ENCODE measurements around the gene KCNK18.
A peak's percentile ranks its signal among the peaks of the same experiment; 100 is the strongest.
"Not testable (repeated sequence)": the region's sequence is repeated elsewhere in the genome, so short reads cannot be mapped to it uniquely, and the experiment has no call there.

The KCNK18 gene

GRCh38 chr10:117175215-117175900, 21.9 kb upstream of the KCNK18 start:
- peaks cover 13% of the 10 kb centered on the region for H3K4me1 ChIP-seq (ENCODE audit: insufficient read depth, low read length)
- H3K9me3 ChIP-seq (ENCODE audit: low read length): no peaks in the 10 kb centered on the region
- no peak overlapping the region for H3K27ac ChIP-seq (ENCODE audit: low read depth, low read length)
- H3K36me3 ChIP-seq (ENCODE audit: insufficient read depth, low read length): no peaks in the 10 kb centered on the region
- H3K4me3 ChIP-seq (ENCODE audit: low read depth in 1 of 2, low read length in 2 of 2): peak overlapping the region; percentile 42 to 62
- H3K27me3 ChIP-seq (ENCODE audit: control insufficient read depth in 1 of 2, insufficient read depth in 2 of 2, low read length in 2 of 2): peaks cover 24 to 30% of the 10 kb centered on the region in 2 donors
- no peak overlapping the region for H3K9ac ChIP-seq (ENCODE audit: low read length)

GRCh38 chr10:117175901-117176534, 21.3 kb upstream of the KCNK18 start:
- H3K9ac ChIP-seq (ENCODE audit: low read length): no peak overlapping the region
- peak overlapping the region in 1 of 2 donors; percentile 62 for H3K4me3 ChIP-seq (ENCODE audit: low read depth in 1 of 2, low read length in 2 of 2)
- H3K27me3 ChIP-seq (ENCODE audit: control insufficient read depth in 1 of 2, insufficient read depth in 2 of 2, low read length in 2 of 2): peaks cover 23 to 24% of the 10 kb centered on the region in 2 donors
- H3K9me3 ChIP-seq (ENCODE audit: low read length): no peaks in the 10 kb centered on the region
- H3K27ac ChIP-seq (ENCODE audit: low read depth, low read length): no peak overlapping the region
- no peaks in the 10 kb centered on the region for H3K36me3 ChIP-seq (ENCODE audit: insufficient read depth, low read length)
- H3K4me1 ChIP-seq (ENCODE audit: insufficient read depth, low read length): peaks cover 13% of the 10 kb centered on the region

GRCh38 chr10:117178190-117178589, 19.1 kb upstream of the KCNK18 start:
- Histone ChIP-seq H3K27me3 (ENCODE audit: control insufficient read depth in 1 of 2, insufficient read depth in 2 of 2, low read length in 2 of 2) (peaks cover 7 to 20% of the 10 kb centered on the region in 2 donors), H3K9ac (ENCODE audit: low read length) (no peak overlapping the region), H3K27ac (ENCODE audit: low read depth, low read length) (no peak overlapping the region), H3K9me3 (ENCODE audit: low read length) (no peaks in the 10 kb centered on the region), H3K4me3 (ENCODE audit: low read depth in 1 of 2, low read length in 2 of 2) (no peak overlapping the region), H3K36me3 (ENCODE audit: insufficient read depth, low read length) (no peaks in the 10 kb centered on the region), H3K4me1 (ENCODE audit: insufficient read depth, low read length) (peaks cover 13% of the 10 kb centered on the region)

GRCh38 chr10:117184296-117184695, 13.0 kb upstream of the KCNK18 start:
- H3K9me3 ChIP-seq (ENCODE audit: low read length): no peaks in the 10 kb centered on the region
- no peaks in the 10 kb centered on the region for H3K36me3 ChIP-seq (ENCODE audit: insufficient read depth, low read length)
- no peak overlapping the region for H3K4me3 ChIP-seq (ENCODE audit: low read depth in 1 of 2, low read length in 2 of 2)
- no peaks in the 10 kb centered on the region for H3K4me1 ChIP-seq (ENCODE audit: insufficient read depth, low read length)
- H3K27me3 ChIP-seq (ENCODE audit: control insufficient read depth in 1 of 2, insufficient read depth in 2 of 2, low read length in 2 of 2): no peaks in the 10 kb centered on the region
- no peak overlapping the region for H3K9ac ChIP-seq (ENCODE audit: low read length)
- no peak overlapping the region for H3K27ac ChIP-seq (ENCODE audit: low read depth, low read length)

- Histone ChIP-seq H3K27me3 (ENCODE audit: control insufficient read depth in 1 of 2, insufficient read depth in 2 of 2, low read length in 2 of 2) (no peaks in the 10 kb centered on the region), H3K9ac (ENCODE audit: low read length) (no peak overlapping the region), H3K4me3 (ENCODE audit: low read depth in 1 of 2, low read length in 2 of 2) (no peak overlapping the region), H3K27ac (ENCODE audit: low read depth, low read length) (no peak overlapping the region), H3K4me1 (ENCODE audit: insufficient read depth, low read length) (no peaks in the 10 kb centered on the region), H3K36me3 (ENCODE audit: insufficient read depth, low read length) (no peaks in the 10 kb centered on the region), H3K9me3 (ENCODE audit: low read length) (no peaks in the 10 kb centered on the region)
These were observed 12.5 kb upstream of the KCNK18 start for GRCh38 chr10:117184821-117185220.

GRCh38 chr10:117185817-117186216, 11.5 kb upstream of the KCNK18 start:
- not testable (repeated sequence) for H3K9ac ChIP-seq (ENCODE audit: low read length); H3K36me3 ChIP-seq (ENCODE audit: insufficient read depth, low read length); H3K27ac ChIP-seq (ENCODE audit: low read depth, low read length); H3K4me3 ChIP-seq (ENCODE audit: low read depth in 1 of 2, low read length in 2 of 2); H3K4me1 ChIP-seq (ENCODE audit: insufficient read depth, low read length); H3K9me3 ChIP-seq (ENCODE audit: low read length); H3K27me3 ChIP-seq (ENCODE audit: control insufficient read depth in 1 of 2, insufficient read depth in 2 of 2, low read length in 2 of 2)

GRCh38 chr10:117186832-117187615, 10.3 kb upstream of the KCNK18 start:
- no peaks in the 10 kb centered on the region for H3K36me3 ChIP-seq (ENCODE audit: insufficient read depth, low read length)
- no peaks in the 10 kb centered on the region for H3K9me3 ChIP-seq (ENCODE audit: low read length)
- no peaks in the 10 kb centered on the region for H3K27me3 ChIP-seq (ENCODE audit: control insufficient read depth in 1 of 2, insufficient read depth in 2 of 2, low read length in 2 of 2)
- H3K4me1 ChIP-seq (ENCODE audit: insufficient read depth, low read length): no peaks in the 10 kb centered on the region
- no peak overlapping the region for H3K4me3 ChIP-seq (ENCODE audit: low read depth in 1 of 2, low read length in 2 of 2)
- H3K9ac ChIP-seq (ENCODE audit: low read length): no peak overlapping the region
- H3K27ac ChIP-seq (ENCODE audit: low read depth, low read length): no peak overlapping the region

- Histone ChIP-seq H3K27ac (ENCODE audit: low read depth, low read length) (no peak overlapping the region), H3K4me1 (ENCODE audit: insufficient read depth, low read length) (no peaks in the 10 kb centered on the region), H3K27me3 (ENCODE audit: control insufficient read depth in 1 of 2, insufficient read depth in 2 of 2, low read length in 2 of 2) (no peaks in the 10 kb centered on the region), H3K9ac (ENCODE audit: low read length) (no peak overlapping the region), H3K36me3 (ENCODE audit: insufficient read depth, low read length) (no peaks in the 10 kb centered on the region), H3K9me3 (ENCODE audit: low read length) (no peaks in the 10 kb centered on the region), H3K4me3 (ENCODE audit: low read depth in 1 of 2, low read length in 2 of 2) (no peak overlapping the region)
These were observed 8.9 kb upstream of the KCNK18 start for GRCh38 chr10:117188371-117188770.

GRCh38 chr10:117189557-117189956, 7.7 kb upstream of the KCNK18 start:
- Histone ChIP-seq H3K27ac (ENCODE audit: low read depth, low read length) (no peak overlapping the region), H3K9ac (ENCODE audit: low read length) (no peak overlapping the region), H3K4me3 (ENCODE audit: low read depth in 1 of 2, low read length in 2 of 2) (no peak overlapping the region), H3K9me3 (ENCODE audit: low read length) (no peaks in the 10 kb centered on the region), H3K4me1 (ENCODE audit: insufficient read depth, low read length) (no peaks in the 10 kb centered on the region), H3K36me3 (ENCODE audit: insufficient read depth, low read length) (no peaks in the 10 kb centered on the region), H3K27me3 (ENCODE audit: control insufficient read depth in 1 of 2, insufficient read depth in 2 of 2, low read length in 2 of 2) (no peaks in the 10 kb centered on the region)

GRCh38 chr10:117198088-117198487, 799 bp downstream of the KCNK18 start:
- Histone ChIP-seq H3K27ac (ENCODE audit: low read depth, low read length) (no peak overlapping the region), H3K36me3 (ENCODE audit: insufficient read depth, low read length) (no peaks in the 10 kb centered on the region), H3K9me3 (ENCODE audit: low read length) (no peaks in the 10 kb centered on the region), H3K4me3 (ENCODE audit: low read depth in 1 of 2, low read length in 2 of 2) (no peak overlapping the region), H3K4me1 (ENCODE audit: insufficient read depth, low read length) (no peaks in the 10 kb centered on the region), H3K27me3 (ENCODE audit: control insufficient read depth in 1 of 2, insufficient read depth in 2 of 2, low read length in 2 of 2) (no peaks in the 10 kb centered on the region), H3K9ac (ENCODE audit: low read length) (no peak overlapping the region)

GRCh38 chr10:117201826-117202225, 4.5 kb downstream of the KCNK18 start:
- no peaks in the 10 kb centered on the region for H3K9me3 ChIP-seq (ENCODE audit: low read length)
- no peaks in the 10 kb centered on the region for H3K4me1 ChIP-seq (ENCODE audit: insufficient read depth, low read length)
- no peaks in the 10 kb centered on the region for H3K27me3 ChIP-seq (ENCODE audit: control insufficient read depth in 1 of 2, insufficient read depth in 2 of 2, low read length in 2 of 2)
- H3K27ac ChIP-seq (ENCODE audit: low read depth, low read length): no peak overlapping the region
- no peaks in the 10 kb centered on the region for H3K36me3 ChIP-seq (ENCODE audit: insufficient read depth, low read length)
- no peak overlapping the region for H3K4me3 ChIP-seq (ENCODE audit: low read depth in 1 of 2, low read length in 2 of 2)
- H3K9ac ChIP-seq (ENCODE audit: low read length): no peak overlapping the region
